COLO829 (cell line): ENCODE data around the gene NDUFA7.
"Not testable (repeated sequence)": the region's sequence is repeated elsewhere in the genome, so short reads cannot be mapped to it uniquely, and the experiment has no call there.

Experiments used
- DNase-seq: peaks from one replicate; pipeline ENCODE4 v3.0.0; 2012; ENCODE audit warnings: low spot score

Gene NDUFA7

GRCh38 chr19:8264248-8264647, 56.9 kb downstream of the NDUFA7 start:
- not testable (repeated sequence) for DNase-seq

- no peak for DNase-seq
Measured at GRCh38 chr19:8262431-8262830, 58.7 kb downstream of the NDUFA7 start.

GRCh38 chr19:8261881-8262280, 59.3 kb downstream of the NDUFA7 start:
- no peak for DNase-seq

GRCh38 chr19:8261347-8261746, 59.8 kb downstream of the NDUFA7 start:
- no peak for DNase-seq
